IPS-20b (cell line): ENCODE results near the gene CSTF2.

ENCODE experiments used
- H3K27ac ChIP-seq: one replicate; pipeline ENCODE4 v1.5.1; 2013; ENCODE audit warnings: low read length
- H3K27me3 ChIP-seq: 2 replicates; pipeline ENCODE4 v1.6.1; 2013; ENCODE audit warnings: mild to moderate bottlenecking, low read length, inconsistent platforms; ENCODE audit not compliant: insufficient read depth
- H3K36me3 ChIP-seq: 2 replicates; pipeline ENCODE4 v1.6.1; 2013; ENCODE audit warnings: low read depth, mild to moderate bottlenecking, inconsistent platforms, low read length, moderate library complexity; ENCODE audit not compliant: insufficient read depth
- H3K4me1 ChIP-seq: 2 replicates; pipeline ENCODE4 v1.6.1; 2013; ENCODE audit warnings: mild to moderate bottlenecking, control low read depth, inconsistent platforms, low read length, moderate library complexity; ENCODE audit not compliant: insufficient read depth
- H3K4me3 ChIP-seq: 2 replicates; pipeline ENCODE4 v1.5.1; 2013; ENCODE audit warnings: mild to moderate bottlenecking, low read length, inconsistent platforms
- H3K9ac ChIP-seq: 2 replicates; pipeline ENCODE4 v1.6.1; 2013; ENCODE audit warnings: low read depth, mild to moderate bottlenecking, inconsistent platforms, low read length, moderate library complexity
- H3K9me3 ChIP-seq: 2 replicates; pipeline ENCODE4 v1.6.1; 2013; ENCODE audit warnings: mild to moderate bottlenecking, low read depth, low read length, inconsistent platforms; ENCODE audit not compliant: insufficient read depth

Gene CSTF2

GRCh38 chrX:100830143-100830542 lies 10.0 kb downstream of the CSTF2 start:
- no peak overlapping the region for H3K9ac ChIP-seq
- H3K27me3 ChIP-seq, result no peaks in the 10 kb centered on the region
- no peak overlapping the region for H3K4me3 ChIP-seq
- no peaks in the 10 kb centered on the region for H3K4me1 ChIP-seq
- peaks cover 86% of the 10 kb centered on the region for H3K36me3 ChIP-seq
- H3K27ac ChIP-seq, result no peak overlapping the region
- H3K9me3 ChIP-seq, result no peaks in the 10 kb centered on the region

GRCh38 chrX:100830547-100830946 lies 10.4 kb downstream of the CSTF2 start:
- no peak overlapping the region for H3K9ac ChIP-seq
- peaks cover 85% of the 10 kb centered on the region for H3K36me3 ChIP-seq
- H3K4me1 ChIP-seq, result no peaks in the 10 kb centered on the region
- H3K27ac ChIP-seq, result no peak overlapping the region
- no peaks in the 10 kb centered on the region for H3K9me3 ChIP-seq
- H3K4me3 ChIP-seq, result no peak overlapping the region
- H3K27me3 ChIP-seq, result no peaks in the 10 kb centered on the region

DNA sequence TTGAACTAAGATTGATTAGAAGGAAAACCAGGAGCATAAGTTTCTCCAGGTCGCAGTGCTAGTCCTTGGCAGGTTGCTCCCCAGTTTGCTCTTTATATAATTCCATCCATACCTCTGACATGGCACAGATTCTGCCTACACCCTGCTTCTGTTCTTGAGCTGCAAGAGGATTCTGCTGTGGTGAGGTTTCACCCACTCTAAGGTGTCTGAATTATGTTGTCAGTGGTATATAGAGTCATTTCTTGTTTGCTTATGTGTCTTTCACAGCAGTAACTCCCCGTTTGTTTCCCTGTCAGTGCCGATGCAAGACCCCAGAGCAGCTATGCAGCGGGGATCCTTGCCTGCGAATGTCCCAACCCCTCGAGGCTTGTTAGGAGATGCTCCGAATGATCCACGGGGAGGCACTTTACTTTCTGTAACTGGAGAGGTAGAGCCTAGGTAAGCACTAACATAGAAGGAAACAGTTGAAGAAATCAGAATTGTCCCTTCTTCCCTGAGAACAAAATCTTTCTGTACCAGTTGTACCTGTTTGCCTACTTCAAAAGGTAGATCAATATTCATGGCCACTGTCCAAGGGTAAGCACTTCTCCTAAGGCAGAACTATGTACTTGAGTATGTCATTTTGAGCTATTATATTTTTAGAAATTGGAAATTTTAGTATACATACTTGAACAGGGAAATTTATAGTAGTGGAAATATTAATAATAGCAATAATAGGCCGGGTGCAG lies 11.2 kb downstream of the CSTF2 start:
- H3K36me3 ChIP-seq, result peaks cover 79% of the 10 kb centered on the region
- no peaks in the 10 kb centered on the region for H3K27me3 ChIP-seq
- no peak overlapping the region for H3K4me3 ChIP-seq
- H3K9ac ChIP-seq, result no peak overlapping the region
- no peak overlapping the region for H3K27ac ChIP-seq
- H3K9me3 ChIP-seq, result no peaks in the 10 kb centered on the region
- no peaks in the 10 kb centered on the region for H3K4me1 ChIP-seq

GRCh38 chrX:100850317-100850716 lies 30.1 kb downstream of the CSTF2 start:
- no peak overlapping the region for H3K27ac ChIP-seq
- no peaks in the 10 kb centered on the region for H3K4me1 ChIP-seq
- no peaks in the 10 kb centered on the region for H3K36me3 ChIP-seq
- H3K9ac ChIP-seq, result no peak overlapping the region
- no peaks in the 10 kb centered on the region for H3K9me3 ChIP-seq
- no peaks in the 10 kb centered on the region for H3K27me3 ChIP-seq
- no peak overlapping the region for H3K4me3 ChIP-seq

GRCh38 chrX:100852810-100853209 lies 32.6 kb downstream of the CSTF2 start:
- Histone ChIP-seq H3K27me3 (no peaks in the 10 kb centered on the region), H3K27ac (no peak overlapping the region), H3K4me3 (no peak overlapping the region), H3K4me1 (no peaks in the 10 kb centered on the region), H3K36me3 (no peaks in the 10 kb centered on the region), H3K9me3 (no peaks in the 10 kb centered on the region), H3K9ac (no peak overlapping the region)

DNA sequence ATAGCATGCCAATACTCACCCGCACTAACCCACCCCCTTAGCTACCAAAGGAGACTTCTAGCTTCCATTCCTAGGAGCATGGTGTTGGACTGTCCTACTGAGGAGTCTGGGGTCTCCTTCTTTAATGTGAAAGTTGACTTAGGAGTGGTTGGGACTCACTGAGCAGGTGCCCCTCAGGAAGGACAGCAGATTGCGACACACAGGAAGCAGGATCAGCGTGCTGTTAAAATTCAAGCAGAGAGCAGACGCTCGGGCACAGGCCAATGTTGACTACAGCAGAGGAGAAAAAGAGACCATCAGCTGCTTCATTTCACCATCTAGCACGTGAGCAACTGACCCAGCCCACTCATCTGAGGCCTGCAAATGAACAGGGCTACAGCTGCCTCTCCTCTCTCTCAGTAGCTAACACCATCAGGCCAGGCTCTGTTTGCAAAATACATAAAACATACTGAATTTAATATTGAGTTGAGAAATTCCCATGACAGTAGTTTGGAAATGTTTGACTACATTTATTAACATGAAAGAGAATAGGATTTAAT lies 43.2 kb downstream of the CSTF2 start:
- Histone ChIP-seq H3K4me3 (no peak overlapping the region), H3K27ac (no peak overlapping the region), H3K9me3 (no peaks in the 10 kb centered on the region), H3K36me3 (no peaks in the 10 kb centered on the region), H3K9ac (no peak overlapping the region), H3K4me1 (no peaks in the 10 kb centered on the region), H3K27me3 (no peaks in the 10 kb centered on the region)

DNA sequence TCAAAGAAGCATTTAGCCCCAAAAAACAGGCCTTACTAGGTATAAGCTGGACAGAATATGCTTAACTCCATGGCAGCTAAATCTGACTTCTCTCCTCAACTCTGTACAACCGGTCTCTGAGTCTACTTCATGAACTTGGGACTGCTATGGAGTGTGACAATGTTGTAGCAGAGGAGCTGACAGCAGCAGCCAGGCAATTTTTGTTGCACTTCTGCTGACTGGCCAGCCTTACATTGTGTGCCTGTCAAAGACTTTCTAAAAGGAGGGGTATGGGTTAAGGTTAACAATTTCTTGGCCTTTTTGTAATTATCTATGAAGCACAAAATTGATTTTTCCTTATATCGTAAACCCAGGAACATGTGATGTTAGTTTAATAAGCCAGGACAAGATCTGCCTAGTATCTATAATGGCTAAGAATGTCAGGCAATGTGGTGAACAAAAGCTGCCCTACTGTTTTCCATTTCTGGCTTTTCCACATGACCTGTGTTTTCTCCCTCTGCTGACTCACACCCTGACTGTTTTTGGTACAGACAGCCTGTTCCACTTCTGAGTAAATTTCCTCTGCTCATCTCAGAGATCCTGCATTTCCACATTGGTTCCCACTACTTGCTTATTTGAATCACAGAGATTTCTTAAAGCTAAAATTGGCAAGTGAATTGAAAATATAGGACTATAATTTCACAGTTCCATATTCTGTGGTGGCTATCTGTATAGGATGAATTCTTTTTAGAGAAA lies 44.6 kb downstream of the CSTF2 start:
- Histone ChIP-seq H3K4me1 (no peaks in the 10 kb centered on the region), H3K36me3 (no peaks in the 10 kb centered on the region), H3K4me3 (no peak overlapping the region), H3K9me3 (no peaks in the 10 kb centered on the region), H3K27me3 (no peaks in the 10 kb centered on the region), H3K9ac (no peak overlapping the region), H3K27ac (no peak overlapping the region)

DNA sequence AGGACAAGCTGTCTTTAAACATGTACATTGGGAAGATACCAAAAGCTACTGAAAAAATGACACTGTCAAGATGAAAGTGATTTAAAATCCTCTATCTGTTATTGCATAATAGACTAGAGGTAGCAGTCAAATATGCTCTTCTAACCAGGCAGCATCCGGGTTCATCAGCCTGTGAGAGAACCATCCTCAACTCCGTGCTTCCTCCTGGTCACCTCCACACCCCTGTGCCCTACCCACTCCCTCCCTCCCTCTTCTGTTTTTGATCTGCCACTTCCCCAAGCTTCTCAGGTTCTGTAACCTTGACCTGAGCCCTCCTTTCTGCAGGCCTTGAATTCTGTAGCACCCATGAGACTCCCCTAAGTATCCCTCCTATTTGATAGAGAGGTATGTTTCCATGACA lies 48.1 kb downstream of the CSTF2 start:
- Histone ChIP-seq H3K4me3 (no peak overlapping the region), H3K36me3 (no peaks in the 10 kb centered on the region), H3K4me1 (no peaks in the 10 kb centered on the region), H3K27me3 (no peaks in the 10 kb centered on the region), H3K27ac (no peak overlapping the region), H3K9me3 (no peaks in the 10 kb centered on the region), H3K9ac (no peak overlapping the region)

- Histone ChIP-seq H3K27me3 (no peaks in the 10 kb centered on the region), H3K27ac (no peak overlapping the region), H3K4me3 (no peak overlapping the region), H3K9ac (no peak overlapping the region), H3K36me3 (no peaks in the 10 kb centered on the region), H3K9me3 (no peaks in the 10 kb centered on the region), H3K4me1 (no peaks in the 10 kb centered on the region)
Measured at GRCh38 chrX:100870527-100870926, 50.3 kb downstream of the CSTF2 start.

GRCh38 chrX:100871594-100872560 lies 51.7 kb downstream of the CSTF2 start:
- Histone ChIP-seq H3K36me3 (no peaks in the 10 kb centered on the region), H3K4me1 (no peaks in the 10 kb centered on the region), H3K4me3 (no peak overlapping the region), H3K27me3 (no peaks in the 10 kb centered on the region), H3K27ac (no peak overlapping the region), H3K9me3 (no peaks in the 10 kb centered on the region), H3K9ac (no peak overlapping the region)

DNA sequence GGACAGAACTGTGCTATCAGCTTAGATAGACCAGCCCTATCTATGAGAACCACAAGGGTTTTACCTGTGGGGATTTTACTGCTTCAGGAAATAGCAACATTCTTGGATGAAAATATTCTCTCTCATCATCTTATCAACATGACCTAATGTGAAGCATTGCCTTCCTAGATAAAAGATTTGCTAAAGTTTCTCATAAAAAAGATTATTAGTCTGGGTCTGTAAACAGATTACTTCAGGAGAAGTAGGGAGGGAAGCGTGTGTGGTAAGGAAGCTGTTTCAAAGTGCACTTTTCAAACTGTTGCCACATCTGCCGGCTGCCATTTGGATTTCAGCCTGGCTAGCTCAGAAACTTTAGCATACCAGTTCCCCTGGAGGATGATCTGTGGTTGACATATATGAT lies 54.1 kb downstream of the CSTF2 start, which contains the start of gene NOX1:
NOX1 (minus strand) TSS at position 35 of the 400 bp plus-strand sequence. CDS start 220 bp downstream, outside the sequence.
- Histone ChIP-seq H3K9ac (no peak within 1 kb of the TSS), H3K4me3 (no peak within 1 kb of the TSS), H3K27ac (no peak within 1 kb of the TSS), H3K9me3 (no peaks in the 10 kb centered on the region), H3K36me3 (no peaks in the 10 kb centered on the region), H3K4me1 (no peaks in the 10 kb centered on the region), H3K27me3 (no peaks in the 10 kb centered on the region)
